NCI-H460 (cell line): ENCODE results near the gene CRB1. TPM values are rescaled to one million over a fixed set of nuclear protein-coding genes. Genes with fewer than 3 reads are reported as not detected.

ENCODE experiments used
- DNase-seq: peaks from one replicate; pipeline ENCODE4 v3.0.0-alpha.2; 2016; ENCODE audit warnings: low read depth; ENCODE audit errors: extremely low read depth
- total RNA-seq: library from RNA; depleted of rRNA; stranded (reverse); fragments of >200 nt; shearing (Covaris generic); gene quantifications from 2 replicates; pipeline ENCODE4 v1.2.3, GENCODE V29; 2014

The CRB1 gene
- total RNA-seq, 1 experiment from 2014 or later = 0.27 TPM

DNA sequence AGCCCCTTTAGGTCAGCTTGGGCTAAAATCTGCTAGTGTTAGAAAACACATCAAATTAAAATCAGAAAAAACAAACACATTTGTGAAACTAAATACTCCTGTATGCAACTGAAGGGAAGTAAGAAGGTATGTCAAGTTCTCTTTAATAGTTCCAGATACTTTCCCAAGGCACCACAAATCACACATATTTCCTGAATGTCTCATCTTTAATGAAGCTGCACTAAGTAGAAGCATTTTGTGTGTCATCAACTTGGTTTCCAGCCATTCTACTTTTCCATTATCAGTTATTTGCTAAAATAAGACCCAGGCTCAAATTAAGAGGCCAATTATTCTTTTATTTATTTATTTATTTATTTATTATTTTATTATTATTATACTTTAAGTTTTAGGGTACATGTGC, 34.7 kb downstream of the CRB1 start:
- no peak for DNase-seq

DNA sequence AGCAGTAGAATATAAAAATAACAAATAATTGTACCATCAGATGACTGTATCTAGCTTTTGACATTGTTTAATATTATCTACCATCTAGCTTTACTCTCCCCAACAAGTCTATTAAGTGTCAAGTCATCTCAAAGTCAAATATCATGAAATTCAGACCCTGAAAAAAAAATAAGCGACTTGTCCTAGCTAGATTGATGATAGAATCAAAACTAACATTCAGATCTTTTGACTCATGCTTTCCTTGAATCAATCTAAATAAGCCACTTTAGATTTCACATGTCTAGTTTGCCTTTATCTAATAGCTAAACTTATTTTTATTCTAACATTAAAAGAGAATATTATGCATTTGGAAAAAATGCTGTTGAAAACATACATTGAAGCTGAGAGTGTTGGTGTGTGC, 35.4 kb downstream of the CRB1 start:
- no peak for DNase-seq

DNA sequence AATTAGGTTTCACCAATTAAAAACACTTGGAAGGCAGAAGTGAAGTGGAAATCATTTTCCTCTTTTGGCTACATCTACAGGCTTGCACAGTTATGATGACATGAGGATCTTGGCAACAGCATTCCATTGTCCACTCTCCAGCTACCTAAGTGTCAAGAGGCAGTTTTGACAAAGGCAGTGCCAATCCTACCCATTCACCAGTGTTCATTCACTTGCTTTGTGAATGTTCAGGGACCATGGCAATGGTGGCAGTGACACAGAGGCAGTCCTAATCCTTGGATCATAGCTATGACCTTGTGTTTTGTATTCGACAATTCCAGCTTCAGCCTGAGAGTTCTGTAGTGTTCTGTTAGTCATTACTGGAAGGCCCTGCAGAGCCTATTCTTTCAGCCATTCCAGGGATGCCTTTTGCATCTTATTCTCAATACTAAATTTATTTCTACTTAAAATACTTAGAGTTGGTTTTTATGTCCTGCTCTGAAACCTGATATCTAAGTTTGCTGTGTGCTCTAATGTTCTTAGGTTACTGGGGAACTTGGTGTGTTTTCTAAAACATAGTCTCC, 36.7 kb downstream of the CRB1 start:
- no peak for DNase-seq

DNA sequence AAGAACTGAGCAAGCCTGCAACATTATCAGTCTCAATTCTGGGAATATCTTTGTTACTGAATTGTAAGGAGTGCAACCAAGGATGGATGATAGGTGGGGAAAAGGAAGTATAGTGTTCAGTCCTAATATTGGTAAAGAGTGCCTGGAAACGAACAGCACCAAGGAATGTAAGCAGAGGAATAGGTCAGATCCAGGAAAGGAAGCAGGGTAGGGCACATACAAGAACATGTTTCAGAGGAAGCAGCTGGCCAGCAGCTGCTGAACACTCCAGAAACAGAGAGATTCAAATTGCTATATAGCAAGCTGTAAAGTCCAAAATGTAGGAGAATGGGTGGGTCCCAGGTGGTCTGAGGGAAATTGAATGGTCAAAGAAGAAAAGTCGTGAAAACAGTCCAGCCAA, 37.9 kb downstream of the CRB1 start:
- DNase-seq = no peak

DNA sequence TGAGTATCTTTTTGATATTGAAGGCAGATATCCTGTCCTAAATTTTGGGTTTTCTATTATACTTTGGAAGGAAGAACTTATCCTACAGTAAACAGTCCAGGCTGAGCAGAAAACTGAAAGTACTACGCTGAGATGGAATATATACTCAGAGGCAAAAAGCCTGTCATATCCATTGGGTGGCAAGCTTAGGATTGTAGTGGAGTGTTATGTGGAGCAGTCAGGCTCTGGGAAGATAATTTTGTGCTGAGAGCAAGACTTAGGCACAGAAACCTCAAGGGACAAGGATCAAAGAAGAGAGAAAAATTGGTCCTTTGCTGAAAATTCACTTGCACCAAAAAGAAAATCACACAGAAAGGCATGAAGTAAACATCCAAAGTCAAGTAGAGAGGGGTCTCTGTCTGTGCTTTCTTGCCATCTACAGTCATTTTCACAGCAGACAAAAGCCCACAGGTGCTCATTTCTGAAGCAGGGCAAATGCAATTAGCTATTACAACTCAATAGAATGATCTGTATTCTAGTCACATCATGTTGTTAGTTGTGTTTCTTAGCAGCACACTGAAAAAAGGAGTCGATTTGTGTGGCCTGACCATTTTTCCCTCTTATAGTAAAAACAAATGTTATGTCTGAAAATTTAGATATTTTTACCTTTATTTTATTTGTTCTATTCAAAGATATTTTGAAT, 38.5 kb downstream of the CRB1 start:
- no peak for DNase-seq

DNA sequence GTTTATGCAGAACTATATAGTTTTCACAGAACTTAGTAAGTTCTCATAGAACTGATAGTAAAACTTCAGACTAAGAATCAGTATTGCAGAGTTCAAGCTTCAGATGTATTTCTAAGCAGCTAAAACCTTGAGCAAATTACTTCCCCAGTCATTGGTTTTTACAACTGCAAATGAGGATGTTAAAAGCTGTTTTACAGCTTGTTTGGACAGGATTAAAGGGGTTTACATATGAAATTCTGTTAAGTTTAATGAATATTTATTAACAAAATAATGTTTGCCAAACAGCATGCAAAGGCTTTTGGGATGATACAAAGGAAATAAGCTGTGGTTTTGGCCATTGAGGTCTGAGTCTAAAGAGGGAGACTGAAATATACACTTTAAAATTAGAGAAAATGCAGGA, 39.1 kb downstream of the CRB1 start:
- DNase-seq = no peak

DNA sequence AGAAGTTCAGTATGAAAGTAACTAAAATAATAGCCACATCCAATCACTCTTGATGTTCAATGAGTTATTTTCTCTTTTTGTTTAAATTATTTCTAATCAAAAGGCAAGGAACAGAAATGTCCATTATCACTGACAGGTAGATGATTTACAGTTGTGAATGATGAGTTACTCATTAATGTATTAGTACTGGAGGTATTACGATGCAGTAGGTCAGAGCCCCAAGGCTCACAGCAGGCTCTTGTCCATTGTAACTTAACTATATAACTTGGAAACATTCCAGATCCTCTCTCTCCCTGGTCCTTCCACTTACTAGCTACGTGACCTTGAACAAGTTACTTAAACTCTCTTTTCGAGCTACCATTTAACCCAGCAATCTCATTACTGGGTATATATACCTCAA, 39.5 kb downstream of the CRB1 start:
- no peak for DNase-seq

DNA sequence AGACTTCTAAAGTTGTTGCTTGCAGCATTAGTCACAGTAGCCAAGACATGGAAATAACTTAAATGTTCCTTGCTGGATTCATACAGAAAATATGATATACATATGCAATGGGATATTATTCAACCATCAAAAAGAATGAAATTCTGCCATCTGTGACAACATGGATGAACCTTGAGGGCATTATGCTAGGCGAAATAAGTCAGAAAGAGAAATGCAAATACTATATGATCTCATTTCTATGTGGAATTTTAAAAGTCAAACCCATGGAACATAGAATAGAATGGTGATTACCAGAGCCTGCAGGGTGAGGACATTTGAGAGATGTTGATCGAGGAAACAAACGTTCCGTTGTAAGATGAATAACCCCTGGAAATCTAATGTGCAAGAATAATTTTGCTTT, 43.0 kb downstream of the CRB1 start:
- no peak for DNase-seq

DNA sequence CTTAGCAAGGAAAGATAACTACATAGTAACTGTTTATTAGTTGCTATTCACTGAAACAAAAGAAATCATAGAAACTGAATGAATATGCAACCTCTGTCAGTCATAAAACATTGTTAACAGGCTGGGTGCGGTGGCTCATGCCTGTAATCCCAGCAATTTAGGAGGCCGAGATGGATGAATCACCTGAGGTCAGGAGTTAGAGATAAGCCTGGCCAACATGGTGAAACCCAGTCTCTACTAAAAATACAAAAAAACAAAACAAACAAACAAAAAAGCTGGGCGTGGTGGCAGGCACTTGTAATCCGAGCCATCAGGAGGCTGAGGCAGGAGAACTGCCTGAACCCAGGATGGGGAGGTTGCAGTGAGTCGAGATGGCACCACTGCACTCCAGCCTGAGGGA, 44.1 kb downstream of the CRB1 start:
- peak; percentile 6 for DNase-seq

DNA sequence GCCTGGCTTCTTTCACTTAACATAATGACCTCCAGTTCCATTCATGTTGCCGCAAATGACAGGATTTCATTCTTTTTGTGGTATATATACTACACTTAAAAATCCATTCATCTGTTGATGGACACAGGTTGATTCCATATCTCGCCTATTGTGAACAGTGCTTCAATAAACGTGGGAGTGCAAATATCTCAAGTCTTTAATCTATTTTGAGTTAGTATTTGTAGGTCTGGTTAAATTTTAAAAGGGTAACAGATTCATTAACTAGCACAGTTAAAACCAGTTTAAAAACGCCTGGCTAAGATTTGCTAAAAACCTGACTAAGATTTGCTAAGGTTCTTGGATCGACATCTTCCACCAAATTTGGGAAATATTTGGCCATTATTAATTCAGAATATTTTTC, 45.7 kb downstream of the CRB1 start:
- no peak for DNase-seq

DNA sequence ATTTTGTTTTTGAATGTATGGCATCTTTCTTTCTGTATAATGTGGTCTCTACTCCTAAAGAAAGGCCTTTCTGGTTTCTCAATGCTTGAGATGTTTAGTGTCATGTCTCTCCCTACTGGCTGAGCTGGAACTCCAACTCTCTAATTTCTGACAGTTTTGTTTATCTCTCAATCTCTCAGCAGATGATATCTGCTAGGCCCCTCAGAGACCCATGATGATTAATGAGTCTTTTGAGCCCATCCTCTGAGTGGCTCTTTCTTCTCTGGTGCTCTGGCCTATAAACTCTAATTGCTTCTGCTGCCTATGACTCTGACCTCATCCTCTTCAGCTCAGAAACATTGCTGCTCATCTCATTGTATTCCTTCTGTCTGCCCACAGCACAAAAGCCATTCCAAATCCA, 46.6 kb downstream of the CRB1 start:
- no peak for DNase-seq

DNA sequence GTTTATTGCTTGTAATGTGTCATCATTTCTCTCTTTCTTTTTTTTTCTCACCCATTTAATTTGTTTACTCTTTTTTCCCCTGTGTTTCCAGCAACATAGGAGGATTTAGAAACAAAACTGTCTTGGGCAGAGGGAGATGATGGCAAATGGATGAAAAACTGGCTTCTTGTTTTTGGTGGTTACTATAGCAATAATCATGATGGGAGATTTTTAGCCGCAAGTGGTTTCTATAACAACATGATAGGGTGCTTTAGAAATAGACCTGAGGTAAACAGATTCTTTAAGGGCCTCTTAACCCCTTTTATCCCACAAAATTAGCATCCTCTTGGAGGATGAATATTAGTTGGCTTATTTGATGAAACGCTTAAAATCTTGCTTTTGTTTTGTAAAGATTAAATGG, 51.6 kb downstream of the CRB1 start:
- DNase-seq = no peak

DNA sequence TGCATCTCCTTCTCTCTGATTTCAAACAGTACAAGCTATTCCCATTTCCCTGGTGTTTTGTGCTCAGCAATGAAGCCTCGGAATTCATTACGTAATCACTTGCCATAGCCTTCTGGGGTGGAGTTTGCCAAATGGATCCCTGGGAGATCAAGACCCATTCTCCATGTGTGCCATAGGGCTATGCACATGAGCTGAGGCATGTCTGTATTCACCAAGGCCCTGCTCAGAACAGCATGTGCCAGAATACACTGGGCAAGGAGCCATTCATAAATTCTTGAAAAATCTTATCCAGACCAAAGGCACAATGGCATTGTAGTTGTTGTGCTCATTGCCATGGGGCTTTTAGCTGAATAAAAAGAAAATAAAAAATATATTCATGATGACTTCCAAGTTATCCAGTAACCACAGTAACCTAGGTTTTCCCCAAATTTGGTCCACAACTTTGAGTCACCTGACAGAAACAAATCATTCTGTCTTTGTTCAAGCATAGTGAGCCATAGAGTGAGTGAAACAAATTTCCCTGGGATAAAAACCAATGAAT, 53.0 kb downstream of the CRB1 start:
- DNase-seq = no peak

DNA sequence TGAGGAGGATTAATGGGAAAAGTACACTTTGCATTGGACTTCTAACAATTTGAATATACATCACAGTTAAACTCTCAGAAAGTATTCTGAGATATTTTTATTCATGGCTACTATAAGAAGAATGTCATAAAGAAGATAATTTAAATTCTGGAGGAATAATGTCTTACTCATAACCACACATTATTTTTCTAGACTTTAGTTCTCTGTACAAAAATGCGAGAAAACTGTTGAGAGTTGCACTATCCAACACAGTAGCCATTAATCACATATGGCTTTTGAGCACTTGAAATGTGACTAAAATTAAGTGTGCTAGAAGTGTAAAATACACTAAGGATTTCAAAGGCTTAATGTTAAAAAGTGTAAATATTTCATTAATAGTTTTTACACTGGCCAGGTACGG, 53.8 kb downstream of the CRB1 start:
- no peak for DNase-seq

DNA sequence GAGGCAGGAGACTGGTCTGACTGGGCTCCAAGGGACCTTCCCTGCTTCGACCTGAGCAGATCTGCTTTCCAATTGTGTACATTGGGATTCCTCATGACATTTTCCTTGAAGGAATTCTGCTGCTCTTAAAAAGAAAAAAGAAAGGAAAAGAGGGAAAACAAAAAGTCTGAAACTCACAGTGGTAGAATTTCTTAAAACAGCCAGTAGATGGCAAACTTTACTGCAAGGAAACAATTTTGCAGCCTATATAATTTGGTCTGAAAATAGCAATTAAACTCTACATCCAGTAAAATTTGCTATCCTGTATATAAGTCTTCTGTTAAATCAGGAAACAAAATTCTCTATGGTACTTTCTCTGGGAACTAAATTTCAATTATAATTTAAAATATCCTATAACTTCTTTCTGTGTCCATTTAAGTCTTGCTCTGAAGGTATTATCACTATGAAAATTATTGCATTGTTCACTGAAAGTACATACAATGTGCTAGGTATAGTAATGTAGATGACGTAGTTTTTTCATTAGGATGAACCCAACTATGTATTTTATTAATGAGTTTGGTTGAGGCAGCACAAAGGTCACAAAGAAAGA, 59.8 kb downstream of the CRB1 start:
- peak; percentile 13 for DNase-seq

DNA sequence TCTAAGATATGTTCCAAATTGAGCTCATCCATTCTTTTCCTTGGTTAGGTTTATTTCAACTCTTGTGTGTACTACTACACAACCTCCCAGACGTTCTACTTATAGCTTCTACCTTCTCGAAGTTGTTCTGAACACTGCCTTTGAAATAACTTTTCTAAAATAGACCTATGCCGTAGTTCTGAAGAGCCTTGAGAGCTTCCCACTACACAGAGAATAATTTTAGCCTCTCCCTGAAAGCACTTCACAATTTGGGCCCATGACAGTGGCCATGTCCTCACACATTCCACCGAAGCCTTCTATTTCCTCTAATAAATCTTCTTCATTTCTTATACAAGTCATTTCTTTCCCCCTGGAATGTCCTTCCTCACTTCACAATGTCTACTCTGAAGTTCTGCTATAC, 62.2 kb downstream of the CRB1 start:
- DNase-seq = no peak

DNA sequence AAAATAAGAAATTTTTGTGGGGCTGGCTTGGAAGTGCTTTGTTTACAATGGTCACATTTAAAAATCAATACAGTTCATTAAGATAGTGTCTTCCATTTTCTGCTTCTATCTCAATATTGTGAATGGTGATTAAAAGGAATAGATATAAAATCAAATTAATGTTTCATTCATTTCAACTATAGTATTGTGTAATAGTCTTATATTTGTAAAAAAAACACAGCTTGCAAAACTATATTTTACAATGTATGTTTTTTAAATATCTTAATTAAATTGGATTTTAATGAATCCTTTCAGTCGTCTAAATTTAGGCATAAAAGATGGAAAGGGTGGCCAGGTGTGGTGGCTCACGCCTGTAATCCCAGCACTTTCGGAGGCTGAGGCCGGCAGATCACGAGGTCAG, 63.5 kb downstream of the CRB1 start:
- no peak for DNase-seq

DNA sequence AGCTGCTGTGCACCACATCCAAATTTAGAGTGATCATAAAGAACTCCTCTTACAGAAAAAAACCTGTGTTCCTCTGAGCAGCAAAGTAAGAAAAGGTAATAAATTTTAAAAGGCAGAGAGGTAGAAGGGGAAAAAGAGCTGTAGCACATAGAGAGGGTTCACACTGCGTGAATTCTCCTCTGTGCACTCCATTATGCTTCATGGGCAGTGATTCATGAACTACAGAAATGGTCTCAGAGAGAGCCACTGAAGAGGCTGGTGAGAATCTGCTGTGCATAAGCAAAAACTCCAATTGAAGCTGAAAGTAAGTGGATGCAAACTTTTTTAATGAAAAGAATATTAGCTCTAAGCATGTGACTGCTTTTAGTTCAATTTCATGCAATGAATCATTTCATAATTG, 65.0 kb downstream of the CRB1 start:
- DNase-seq = no peak

DNA sequence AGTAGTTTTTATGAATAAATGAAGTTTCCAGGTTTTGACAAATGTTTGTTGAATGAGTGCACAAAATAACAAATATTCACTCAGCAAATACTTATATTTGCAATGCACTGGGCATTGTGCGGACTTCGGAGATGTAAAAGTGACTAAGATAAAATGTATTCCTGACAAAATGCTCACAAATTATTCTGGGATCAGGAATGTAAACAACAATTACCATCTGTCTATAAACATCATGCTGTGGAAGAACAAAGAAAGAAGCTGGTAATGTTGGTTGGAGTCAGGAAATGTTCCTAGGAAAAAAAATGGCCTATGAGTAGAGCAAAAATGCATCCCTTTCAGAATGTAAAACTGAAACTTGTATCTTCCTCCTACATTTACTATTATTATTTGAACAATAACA, 68.5 kb downstream of the CRB1 start:
- DNase-seq = no peak

DNA sequence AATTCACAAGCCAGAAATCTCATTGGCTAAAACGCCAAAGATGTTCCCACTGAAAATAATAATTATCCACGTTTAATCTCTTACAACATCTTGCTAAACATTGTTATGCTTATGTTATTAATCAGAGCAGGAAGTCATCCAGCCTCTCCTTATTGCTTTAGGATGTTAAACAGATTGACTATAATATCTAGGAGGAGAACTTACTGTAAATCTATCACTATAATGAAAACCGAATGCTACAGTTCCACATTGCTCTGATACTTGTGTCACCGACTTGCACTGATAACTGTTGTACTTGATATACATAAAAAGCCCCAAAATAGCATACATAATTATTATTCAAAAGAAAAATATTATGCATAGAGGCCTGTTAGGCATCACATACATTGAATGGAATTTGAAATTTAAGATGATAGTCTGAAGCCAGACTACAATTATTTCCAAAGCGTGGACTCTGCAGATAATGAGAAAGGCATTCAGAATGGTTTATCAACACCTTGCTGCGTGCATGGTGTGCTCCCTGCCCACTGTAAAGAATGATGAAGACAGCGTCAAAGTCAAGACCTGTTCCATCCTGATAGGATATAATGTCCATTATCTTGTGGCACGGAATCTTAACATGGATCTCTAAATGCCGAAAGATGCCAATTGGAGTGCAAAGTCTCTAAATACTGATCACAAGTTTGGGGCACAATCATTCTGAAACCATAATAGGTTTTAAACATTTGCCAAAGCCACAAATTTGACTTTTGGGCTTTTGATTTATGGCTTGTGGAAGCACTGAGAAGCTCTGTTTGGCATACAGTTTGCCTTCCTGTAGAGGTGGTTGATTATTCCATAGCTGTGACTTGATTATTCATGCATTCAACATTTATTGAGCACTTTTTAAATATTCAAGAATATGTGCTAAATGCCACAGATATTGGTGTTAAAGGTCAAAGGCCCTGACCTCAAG, 71.3 kb downstream of the CRB1 start:
- no peak for DNase-seq

DNA sequence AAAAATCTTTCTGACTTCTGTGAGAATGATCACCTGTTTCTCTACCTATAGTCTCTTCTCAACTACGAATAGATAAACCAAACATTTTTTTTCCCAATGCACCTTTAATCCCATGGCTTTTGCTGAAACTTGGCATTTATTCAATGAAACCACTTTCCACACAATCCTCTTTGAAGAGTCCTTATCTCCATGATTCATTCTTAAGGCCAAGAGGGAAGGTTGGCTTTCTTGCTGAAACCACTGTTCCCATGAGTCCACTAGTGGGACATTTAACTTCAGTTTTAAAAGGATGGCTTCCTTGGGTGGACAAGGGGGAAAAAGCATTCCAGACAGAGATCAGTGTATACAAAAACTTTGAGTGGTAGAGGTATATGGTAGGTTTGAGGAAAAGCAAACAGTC, 73.6 kb downstream of the CRB1 start:
- DNase-seq = no peak
